Stimulated activated CD8-positive, alpha-beta memory T cell treated with anti-CD3 and anti-CD28 coated beads, Interleukin-15, amount 100 ng/mL, for 24 hours (primary cell): ENCODE measurements around the gene FSTL1.
A peak's percentile ranks its signal among the peaks of the same experiment; 100 is the strongest.

Source experiments
- DNase-seq: peaks from one replicate; pipeline ENCODE4 v3.0.0-alpha.2; 2020; ENCODE audit warnings: low read depth

Gene FSTL1

GRCh38 chr3:120352017-120352416 lies 98.8 kb downstream of the FSTL1 start:
- DNase-seq, result no peak

GRCh38 chr3:120350401-120350941 lies 100.3 kb downstream of the FSTL1 start:
- no peak for DNase-seq

- DNase-seq, result no peak
Observed at GRCh38 chr3:120349855-120350125, 101.0 kb downstream of the FSTL1 start.

GRCh38 chr3:120348991-120349854 lies 101.6 kb downstream of the FSTL1 start, which contains the start of gene LRRC58:
Gene LRRC58, minus strand, starts transcription at chr3:120349354. Its CDS starts 111 bp downstream, at chr3:120349243.
- peak; percentile 75 for DNase-seq

GRCh38 chr3:120348065-120348990 lies 102.5 kb downstream of the FSTL1 start:
- DNase-seq, result no peak

- DNase-seq, result no peak
Observed at GRCh38 chr3:120344349-120344748, 106.4 kb downstream of the FSTL1 start.
